T-cell (primary cell): ENCODE results near the gene ZIM2. TPM values are rescaled to one million over a fixed set of nuclear protein-coding genes. Genes with fewer than 3 reads are reported as not detected.

Experiments
- ATAC-seq, 4 experiments: fragments of 200-7000 bp in 3 of 4; fragments of 150-1000 bp in 1 of 4; cut with Tn5 transposase; replicated peaks in 1 of 4; 1 replicate in 3 of 4; 2 replicates in 1 of 4; pipeline ENCODE4 v1.10.0; 2021; ENCODE audit warnings: moderate library complexity in 3 of 4, mild to moderate bottlenecking in 2 of 4, moderate number of reproducible peaks in 1 of 4
- CTCF ChIA-PET, 2 donors: fragments of 300-600 bp; sonication (Branson Sonifier 250); formaldehyde crosslinking; loops; one replicate each; lab custom pipeline; 2022; ENCODE audit warnings: antibody characterized with exemption in 2 of 2; lab: Charles Lee
- POLR2A ChIA-PET, 2 donors: fragments of 300-600 bp; sonication (Branson Sonifier 250); formaldehyde crosslinking; loops; one replicate each; lab custom pipeline; 2022; ENCODE audit warnings: antibody characterized with exemption in 2 of 2; lab: Charles Lee
- DNase-seq, 35 experiments: peaks; one replicate each; pipeline versions ENCODE4 v3.0.0 to v3.0.0-alpha.2; 2013 to 2023
- H3K27ac ChIP-seq: one replicate; pipeline ENCODE4 v1.5.1; 2013; ENCODE audit warnings: low read length
- H3K27me3 ChIP-seq, 2 experiments: replicated peaks in 1 of 2; 1 replicate in 1 of 2; 2 replicates in 1 of 2; pipeline versions ENCODE4 v1.6.1 to v1.7.0; 2013; ENCODE audit warnings: low read length in 1 of 2, mixed read lengths in 1 of 2; ENCODE audit not compliant: control insufficient read depth in 2 of 2, insufficient read depth in 2 of 2; ENCODE audit errors: extremely low read depth in 1 of 2
- H3K36me3 ChIP-seq, 2 donors: 1 replicate in 1 of 2; 2 replicates in 1 of 2; pipeline versions ENCODE4 v1.6.1 to v1.7.0; 2013; ENCODE audit warnings: low read length in 1 of 2; ENCODE audit not compliant: control insufficient read depth in 2 of 2, insufficient read depth in 1 of 2; ENCODE audit errors: extremely low read depth in 1 of 2
- H3K4me1 ChIP-seq, 2 experiments: 1 replicate in 1 of 2; 2 replicates in 1 of 2; pipeline versions ENCODE4 v1.6.1 to v1.7.0; 2013; ENCODE audit warnings: low read length in 2 of 2, mixed read lengths in 1 of 2; ENCODE audit not compliant: insufficient read depth in 2 of 2, control insufficient read depth in 1 of 2; ENCODE audit errors: extremely low read depth in 1 of 2
- H3K4me3 ChIP-seq, 2 donors: 1 replicate in 1 of 2; 2 replicates in 1 of 2; pipeline versions ENCODE4 v1.5.1 to v1.7.0; 2013; ENCODE audit warnings: mild to moderate bottlenecking in 2 of 2, low read length in 1 of 2, moderate library complexity in 1 of 2; ENCODE audit not compliant: control insufficient read depth in 1 of 2; ENCODE audit errors: extremely low read depth in 1 of 2
- H3K9me3 ChIP-seq: 2 replicates; pipeline ENCODE4 v1.7.0; 2013
- H3K27ac Mint-ChIP-seq, 2 donors: one replicate each; pipeline ENCODE4 v1.8.0; 2020 to 2021; ENCODE audit warnings: mild to moderate bottlenecking in 2 of 2, mixed read lengths in 2 of 2
- H3K27me3 Mint-ChIP-seq, 2 donors: one replicate each; pipeline ENCODE4 v1.8.0; 2021 to 2022; ENCODE audit warnings: mixed read lengths in 2 of 2
- H3K36me3 Mint-ChIP-seq: one replicate; pipeline ENCODE4 v1.8.0; 2021; ENCODE audit warnings: mixed read lengths
- H3K4me1 Mint-ChIP-seq, 3 donors: one replicate each; pipeline ENCODE4 v1.8.0; 2020 to 2022; ENCODE audit warnings: mixed read lengths in 3 of 3, mild to moderate bottlenecking in 1 of 3
- H3K4me3 Mint-ChIP-seq, 3 donors: one replicate each; pipeline ENCODE4 v1.8.0; 2020 to 2022; ENCODE audit warnings: mild to moderate bottlenecking in 3 of 3, mixed read lengths in 3 of 3, moderate library complexity in 3 of 3
- H3K9me3 Mint-ChIP-seq, 3 donors: one replicate each; pipeline ENCODE4 v1.8.0; 2020 to 2022; ENCODE audit warnings: mixed read lengths in 3 of 3
- WGBS: methylation state at CpG from one replicate; pipeline ENCODE4 v1.1.5; 2013; ENCODE audit warnings: missing lambda C conversion rate; ENCODE audit not compliant: insufficient coverage; 5-methylcytosine and 5-hydroxymethylcytosine counted together
- total RNA-seq, 35 experiments: library from RNA in 6 of 35; stranded (reverse) in 6 of 35; fragments of 120-200 nt in 1 of 35; gene quantifications; one replicate each; pipeline versions ENCODE4 v1.2.1 to v1.2.4 and lab custom pipeline; 2013 to 2026

Gene ZIM2
- total RNA-seq, 5 donors from 2014 or later (not counting 1 experiment from before 2014, with no cell fraction given) = not detected

- Histone ChIP-seq H3K36me3 (no peaks in the 10 kb centered on the region), H3K4me1 (no peaks in the 10 kb centered on the region), H3K9me3 (no peaks in the 10 kb centered on the region), H3K27me3 (no peaks in the 10 kb centered on the region), H3K27ac (no peak overlapping the region), H3K4me3 (no peak overlapping the region)
- POLR2A ChIA-PET = no interaction called here
- ATAC-seq = no peak
- no peak for DNase-seq
- Mint-ChIP-seq H3K27ac (no peak overlapping the region), H3K4me3 (no peak overlapping the region), H3K9me3 (peaks cover 30 to 50% (median 39%) of the 10 kb centered on the region in 3 donors), H3K4me1 (no peaks in the 10 kb centered on the region), H3K27me3 (no peaks in the 10 kb centered on the region), H3K36me3 (no peaks in the 10 kb centered on the region)
- WGBS = 69% methylated on average over 3 of the region's 4 CpGs
- CTCF ChIA-PET = no interaction called here
Measured at GRCh38 chr19:56874530-56874929, 34.0 kb upstream of the ZIM2 start.

DNA sequence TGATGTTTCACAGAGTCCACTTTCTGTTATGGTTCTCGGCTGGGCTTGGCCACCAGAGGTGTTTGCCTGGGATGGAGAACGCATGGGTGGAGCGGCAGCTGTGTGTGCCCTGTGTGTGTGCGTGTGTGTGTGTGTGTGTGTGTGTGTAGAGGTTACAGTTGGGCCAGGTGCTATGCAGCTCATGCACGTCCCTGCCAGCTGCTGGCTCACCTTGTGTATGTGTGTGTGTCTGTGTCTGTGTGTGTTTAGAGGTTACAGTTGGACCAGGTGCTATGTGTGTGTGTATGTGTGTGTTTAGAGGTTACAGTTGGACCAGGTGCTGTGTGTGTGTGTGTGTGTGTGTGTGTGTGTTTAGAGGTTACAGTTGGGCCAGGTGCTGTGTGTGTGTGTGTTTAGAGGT, 33.0 kb upstream of the ZIM2 start:
- H3K4me3 ChIP-seq = no peak overlapping the region
- ChIA-PET POLR2A (no interaction called here), CTCF (no interaction called here)
- no peak overlapping the region for H3K27ac Mint-ChIP-seq
- WGBS = 83% methylated on average over 5 of the region's 5 CpGs
- H3K9me3 ChIP-seq = no peaks in the 10 kb centered on the region
- H3K36me3 Mint-ChIP-seq = no peaks in the 10 kb centered on the region
- no peak overlapping the region for H3K4me3 Mint-ChIP-seq
- H3K4me1 ChIP-seq = no peaks in the 10 kb centered on the region
- H3K36me3 ChIP-seq = no peaks in the 10 kb centered on the region
- DNase-seq = no peak
- H3K4me1 Mint-ChIP-seq = no peaks in the 10 kb centered on the region
- H3K9me3 Mint-ChIP-seq = peaks cover 30 to 54% (median 39%) of the 10 kb centered on the region in 3 donors
- H3K27me3 Mint-ChIP-seq = no peaks in the 10 kb centered on the region
- no peaks in the 10 kb centered on the region for H3K27me3 ChIP-seq
- H3K27ac ChIP-seq = no peak overlapping the region
- ATAC-seq = no peak

DNA sequence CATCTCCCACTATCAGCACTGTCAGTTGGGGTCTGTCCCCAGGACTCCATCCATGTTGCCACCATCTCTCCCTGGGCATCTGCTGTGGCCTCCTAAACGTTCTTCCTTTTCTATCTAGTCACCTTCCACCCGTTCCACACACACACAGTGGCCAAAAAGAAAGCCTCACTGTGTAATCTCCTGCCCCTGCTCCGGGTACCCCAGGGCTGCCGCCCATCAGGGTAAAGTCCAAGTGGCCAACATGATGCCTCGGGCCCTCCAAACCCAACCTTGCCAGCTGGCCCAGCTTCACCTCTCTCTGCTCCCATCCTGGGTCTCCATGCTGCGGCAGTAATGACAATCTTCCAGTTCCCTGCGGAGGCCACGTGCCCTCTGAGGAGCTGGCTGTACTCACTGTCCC, 29.4 kb upstream of the ZIM2 start:
- Mint-ChIP-seq H3K9me3 (peaks cover 35 to 61% (median 47%) of the 10 kb centered on the region in 3 donors), H3K27ac (no peak overlapping the region), H3K36me3 (no peaks in the 10 kb centered on the region), H3K4me3 (no peak overlapping the region), H3K4me1 (no peaks in the 10 kb centered on the region), H3K27me3 (no peaks in the 10 kb centered on the region)
- no peaks in the 10 kb centered on the region for H3K36me3 ChIP-seq
- no peak overlapping the region for H3K27ac ChIP-seq
- DNase-seq (no peak), ATAC-seq (no peak)
- no peaks in the 10 kb centered on the region for H3K9me3 ChIP-seq
- CTCF ChIA-PET = no interaction called here
- POLR2A ChIA-PET = no interaction called here
- no peak overlapping the region for H3K4me3 ChIP-seq
- no peaks in the 10 kb centered on the region for H3K27me3 ChIP-seq
- H3K4me1 ChIP-seq = no peaks in the 10 kb centered on the region
- 84% methylated on average over 8 of the region's 8 CpGs for WGBS

DNA sequence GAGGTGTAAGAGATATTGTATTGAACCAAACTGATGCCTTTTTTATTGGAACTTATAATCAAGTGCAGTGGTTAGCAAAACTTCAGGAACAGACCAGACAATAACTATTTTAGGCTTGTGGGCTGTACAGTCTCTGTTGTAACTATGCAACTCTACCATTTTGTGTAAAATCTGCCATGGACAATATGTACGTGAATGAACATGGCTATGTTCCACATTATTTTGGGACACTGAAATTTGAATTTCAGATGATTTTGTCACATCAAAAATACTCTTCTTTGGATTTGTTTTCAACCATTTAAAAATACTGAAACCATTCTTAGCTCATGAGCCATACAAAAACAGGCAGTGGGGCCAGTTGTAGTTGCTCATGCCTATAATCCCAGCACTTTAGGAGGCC, 27.9 kb upstream of the ZIM2 start:
- Mint-ChIP-seq H3K27me3 (no peaks in the 10 kb centered on the region), H3K27ac (no peak overlapping the region), H3K4me1 (no peaks in the 10 kb centered on the region), H3K4me3 (no peak overlapping the region), H3K9me3 (peaks cover 39 to 59% (median 47%) of the 10 kb centered on the region in 3 donors), H3K36me3 (no peaks in the 10 kb centered on the region)
- Histone ChIP-seq H3K27ac (no peak overlapping the region), H3K27me3 (peaks cover 0 to 3% of the 10 kb centered on the region in 2 experiments), H3K4me1 (no peaks in the 10 kb centered on the region), H3K36me3 (no peaks in the 10 kb centered on the region), H3K9me3 (no peaks in the 10 kb centered on the region), H3K4me3 (no peak overlapping the region)
- ChIA-PET POLR2A (no interaction called here), CTCF (no interaction called here)
- ATAC-seq (no peak), DNase-seq (no peak)
- WGBS = no CpG with 5 or more reads among the region's 1 CpG

DNA sequence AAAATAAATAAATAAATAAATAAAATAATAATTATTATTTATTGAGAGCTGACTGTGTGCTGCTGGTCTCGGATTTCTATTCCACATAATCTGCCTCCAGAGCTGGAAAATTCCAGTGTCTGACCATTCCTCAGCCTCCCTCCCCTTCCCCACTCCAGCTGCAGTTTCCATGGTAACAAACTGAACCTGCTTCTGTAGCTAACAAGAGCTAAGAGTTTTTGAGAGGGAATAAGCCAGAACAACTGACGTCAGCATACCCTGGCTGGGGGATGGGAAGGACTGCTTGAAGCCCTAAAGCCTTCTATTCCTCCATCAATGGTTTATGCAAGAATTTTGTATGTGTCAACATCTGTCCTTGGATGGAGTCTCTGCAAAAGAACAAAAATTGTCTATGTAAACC, 26.0 kb upstream of the ZIM2 start:
- H3K27me3 ChIP-seq = peaks cover 0 to 3% of the 10 kb centered on the region in 2 experiments
- no peaks in the 10 kb centered on the region for H3K36me3 ChIP-seq
- CTCF ChIA-PET = no interaction called here
- Mint-ChIP-seq H3K36me3 (no peaks in the 10 kb centered on the region), H3K4me3 (no peak overlapping the region), H3K9me3 (peaks cover 40 to 56% (median 49%) of the 10 kb centered on the region in 3 donors), H3K27me3 (no peaks in the 10 kb centered on the region), H3K27ac (no peak overlapping the region), H3K4me1 (no peaks in the 10 kb centered on the region)
- no peak for DNase-seq
- no peak for ATAC-seq
- H3K4me1 ChIP-seq = no peaks in the 10 kb centered on the region
- no peaks in the 10 kb centered on the region for H3K9me3 ChIP-seq
- no peak overlapping the region for H3K27ac ChIP-seq
- H3K4me3 ChIP-seq = no peak overlapping the region
- POLR2A ChIA-PET = no interaction called here
- WGBS = no CpG with 5 or more reads among the region's 2 CpGs

DNA sequence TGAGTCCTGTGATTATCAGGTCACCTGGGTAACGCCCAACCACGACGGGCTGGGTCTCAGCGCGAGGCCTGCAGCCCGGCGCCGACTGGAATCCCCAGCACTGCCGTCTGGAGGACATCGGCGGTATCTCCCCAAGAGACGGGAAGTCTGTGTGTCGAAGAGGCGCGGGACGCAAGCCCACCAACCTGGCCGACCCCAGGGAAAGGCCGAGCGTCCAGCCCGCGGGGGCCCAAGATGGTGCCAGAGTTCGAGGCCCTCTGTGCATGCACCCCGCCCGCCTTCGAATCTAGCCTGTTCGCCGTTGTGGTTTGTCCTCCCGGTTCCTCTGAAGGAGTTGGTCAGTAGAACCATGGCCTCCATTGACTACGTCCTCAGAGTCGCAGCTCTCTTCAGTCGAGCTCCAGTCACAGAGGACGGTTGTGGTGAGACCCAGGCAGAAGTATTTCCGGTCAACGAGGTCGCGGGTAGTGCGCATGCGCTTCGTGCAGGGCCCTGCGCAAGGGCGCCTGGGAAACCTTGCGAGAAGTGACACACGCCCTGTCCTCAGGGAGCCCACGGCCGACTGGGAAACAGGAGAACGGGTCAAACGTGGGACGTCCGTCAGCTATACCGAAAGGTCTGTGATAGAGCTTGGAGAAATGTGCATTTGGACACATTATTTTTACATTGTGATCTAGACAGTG, 24.1 kb upstream of the ZIM2 start:
- H3K27ac ChIP-seq = no peak overlapping the region
- no peaks in the 10 kb centered on the region for H3K36me3 ChIP-seq
- whole genome bisulfite sequencing = 53% methylated on average over 43 of the region's 50 CpGs
- POLR2A ChIA-PET = no interaction called here
- Mint-ChIP-seq H3K27ac (no peak overlapping the region), H3K4me1 (no peaks in the 10 kb centered on the region), H3K27me3 (no peaks in the 10 kb centered on the region), H3K4me3 (no peak overlapping the region), H3K9me3 (peaks cover 26 to 47% (median 45%) of the 10 kb centered on the region in 3 donors), H3K36me3 (no peaks in the 10 kb centered on the region)
- H3K4me1 ChIP-seq = no peaks in the 10 kb centered on the region
- ATAC-seq (no peak), DNase-seq (no peak)
- H3K27me3 ChIP-seq = peaks cover 0 to 3% of the 10 kb centered on the region in 2 experiments
- CTCF ChIA-PET = no interaction called here
- H3K4me3 ChIP-seq = no peak overlapping the region
- no peaks in the 10 kb centered on the region for H3K9me3 ChIP-seq
